ENCODE measurements around the gene HSPA1B. TPM values are rescaled to one million over a fixed set of nuclear protein-coding genes. Genes with fewer than 3 reads are reported as not detected.

HSPA1B gene
- total and polyA plus RNA-seq, 2 of the 4 experiments (the other 2 are of a cell fraction), result 61.1 to 93.6 TPM

GRCh38 chr6:31797588-31797987, 29.9 kb upstream of the HSPA1B start:
- Histone ChIP-seq H4K8ac (ENCODE audit: low read depth in 2 of 2, low read length in 2 of 2) (no peak overlapping the region), H2BK120ac (ENCODE audit: low read depth, low read length) (no peak overlapping the region), H3K18ac (ENCODE audit: low read depth, low read length) (no peak overlapping the region), H4K91ac (ENCODE audit: insufficient read depth, low read depth, low read length) (no peak overlapping the region), H3K4me3 (ENCODE audit: insufficient read depth, low read depth, low read length) (no peak overlapping the region), H3K23ac (ENCODE audit: low read depth, low read length) (no peak overlapping the region), H4K20me1 (ENCODE audit: insufficient read depth, low read length) (no peaks in the 10 kb centered on the region), H2BK15ac (ENCODE audit: low read depth, low read length) (no peak overlapping the region), H3K36me3 (ENCODE audit: control insufficient read depth, insufficient read depth, low read length) (peaks cover 4% of the 10 kb centered on the region), H3K79me1 (ENCODE audit: low read depth in 1 of 2, low read length in 2 of 2) (peaks cover 0 to 30% of the 10 kb centered on the region in 2 experiments), H2AK9ac (replicated peaks; ENCODE audit: low read depth, low read length, poor library complexity) (no peak overlapping the region), H2AFZ (replicated peaks; ENCODE audit: low read length, poor library complexity) (no peak overlapping the region), H3K27me3 (ENCODE audit: control insufficient read depth, insufficient read depth, low read length) (no peaks in the 10 kb centered on the region), H3K9ac (ENCODE audit: low read depth, low read length) (no peak overlapping the region), H3K4me1 (ENCODE audit: control insufficient read depth, insufficient read depth, low read length) (no peaks in the 10 kb centered on the region; the same call in 1 of the 2 replicates), H3K14ac (replicated peaks; ENCODE audit: low read depth, low read length) (no peak overlapping the region), H3K9me3 (ENCODE audit: control insufficient read depth, insufficient read depth, low read length) (no peaks in the 10 kb centered on the region), H3K4ac (ENCODE audit: low read depth, low read length) (no peak overlapping the region), H2BK5ac (ENCODE audit: low read depth, low read length, poor library complexity, severe bottlenecking) (no peak overlapping the region), H2AK5ac (ENCODE audit: low read depth, low read length) (no peak overlapping the region), H3K56ac (ENCODE audit: extremely low read depth, insufficient read depth, low read length) (no peak overlapping the region), H3K9me1 (ENCODE audit: insufficient read depth, low read length) (no peaks in the 10 kb centered on the region), H4K5ac (ENCODE audit: low read depth, low read length) (no peak overlapping the region), H3K27ac (ENCODE audit: insufficient read depth, low read length) (no peak overlapping the region), H2BK20ac (ENCODE audit: low read depth, low read length) (no peak overlapping the region), H3K4me2 (ENCODE audit: low read depth, low read length) (no peak overlapping the region)
- no CpG with 5 or more reads among the region's 5 CpGs for WGBS, 2 experiments (ENCODE audit: extremely low coverage in 2 of 2, insufficient read length in 1 of 2)
- ATAC-seq (ENCODE audit: low read depth) (no peak), DNase-seq (no peak)
- no peak for TF ChIP-seq SMC3 (IDR thresholded peaks at IDR 0.05; ENCODE audit: low read depth, low read length)
- TF ChIP-seq RCOR1 (IDR thresholded peaks at IDR 0.05; ENCODE audit: insufficient replicate concordance, low read length), result no peak
- TF ChIP-seq POLR2A (IDR thresholded peaks at IDR 0.05; ENCODE audit: low read depth, low read length), result no peak
- TF ChIP-seq RFX5 (IDR thresholded peaks at IDR 0.05; ENCODE audit: low read depth, low read length), result no peak
- no peak for TF ChIP-seq USF2 (IDR thresholded peaks at IDR 0.05; ENCODE audit: low read depth, low read length)
- TF ChIP-seq CHD1 (IDR thresholded peaks at IDR 0.05; ENCODE audit: low read depth, low read length), result no peak
- no peak for TF ChIP-seq RAD21 (IDR thresholded peaks at IDR 0.05; ENCODE audit: low read length)
- no peak for TF ChIP-seq CEBPB (IDR thresholded peaks at IDR 0.05; ENCODE audit: low read depth, low read length)
- BruUV-seq (replicated peaks), result no TSS peak
- ChIA-PET CTCF (no interaction called here), POLR2A (ENCODE audit: unreplicated experiment) (no interaction called here)
- dilution Hi-C loops (cut with HindIII; ENCODE audit: low sequenced_read_pairs, unreplicated experiment) (no loop called here), intact Hi-C loops (cut with micrococcal nuclease) (no loop called here), in situ Hi-C loops (cut with MboI; ENCODE audit: low sequenced_read_pairs) (no loop called here)

Measured in IMR-90 (cell line).